MM.1S (cell line): ENCODE results near the gene IL1B.

ENCODE experiments used
- DNase-seq: peaks from one replicate; pipeline ENCODE4 v3.0.0-alpha.2; 2015
- H2AFZ ChIP-seq: fragments of 300-600 bp; sonication (generic); 2 replicates; pipeline ENCODE4 v1.6.0; 2016; ENCODE audit warnings: antibody characterized with exemption, low read length
- H3F3A ChIP-seq: fragments of 300-600 bp; sonication (generic); 2 replicates; pipeline ENCODE4 v1.6.1; 2016; ENCODE audit warnings: mild to moderate bottlenecking, antibody characterized with exemption, low read length, moderate library complexity, mixed read lengths; ENCODE audit not compliant: insufficient read depth
- H3K27ac ChIP-seq: fragments of 300-600 bp; sonication (generic); 2 replicates; pipeline ENCODE4 v1.5.1; 2016; ENCODE audit warnings: mild to moderate bottlenecking, low read length
- H3K27me3 ChIP-seq: fragments of 300-600 bp; sonication (generic); replicated peaks from 2 replicates; pipeline ENCODE4 v1.6.0; 2016; ENCODE audit warnings: low read length; ENCODE audit not compliant: insufficient read depth
- H3K36me3 ChIP-seq: fragments of 300-600 bp; sonication (generic); replicated peaks from 2 replicates; pipeline ENCODE4 v1.6.1; 2016; ENCODE audit warnings: mild to moderate bottlenecking, low read length, mixed read lengths; ENCODE audit not compliant: insufficient read depth
- H3K4me1 ChIP-seq: fragments of 300-600 bp; sonication (generic); 2 replicates; pipeline ENCODE4 v1.6.1; 2016; ENCODE audit warnings: low read length, mixed read lengths
- H3K4me2 ChIP-seq: fragments of 300-600 bp; sonication (generic); 2 replicates; pipeline ENCODE4 v1.6.0; 2016; ENCODE audit warnings: low read depth, low read length
- H3K4me3 ChIP-seq: fragments of 300-600 bp; sonication (generic); 2 replicates; pipeline ENCODE4 v1.5.1; 2016; ENCODE audit warnings: low read length, mixed read lengths
- H3K79me2 ChIP-seq: fragments of 300-600 bp; sonication (generic); 2 replicates; pipeline ENCODE4 v1.6.1; 2016; ENCODE audit warnings: mixed run types, low read length, mixed read lengths
- H3K9ac ChIP-seq: fragments of 300-600 bp; sonication (generic); 2 replicates; pipeline ENCODE4 v1.6.1; 2016; ENCODE audit warnings: low read length, mixed read lengths
- H3K9me2 ChIP-seq: fragments of 300-600 bp; sonication (generic); replicated peaks from 2 replicates; pipeline ENCODE4 v1.6.1; 2016; ENCODE audit warnings: mild to moderate bottlenecking, low read length, mixed read lengths; ENCODE audit not compliant: insufficient read depth
- H3K9me3 ChIP-seq: fragments of 300-600 bp; sonication (generic); replicated peaks from 2 replicates; pipeline ENCODE4 v1.6.1; 2016; ENCODE audit warnings: mild to moderate bottlenecking, low read length, mixed read lengths; ENCODE audit not compliant: insufficient read depth
- H4K20me1 ChIP-seq: fragments of 300-600 bp; sonication (generic); 2 replicates; pipeline ENCODE4 v1.6.1; 2016; ENCODE audit warnings: mild to moderate bottlenecking, low read length, moderate library complexity, mixed read lengths; ENCODE audit not compliant: insufficient read depth
- CTCF ChIP-seq: fragments of 300-600 bp; sonication (generic); IDR thresholded peaks from 2 replicates; pipeline ENCODE4 v1.5.1; 2016; ENCODE audit warnings: antibody characterized with exemption, low read length, mixed read lengths
- EZH2 ChIP-seq: fragments of 300-600 bp; sonication (generic); optimal IDR thresholded peaks from 2 replicates; pipeline ENCODE3; 2017; ENCODE audit warnings: low read depth, mild to moderate bottlenecking, antibody characterized with exemption, low read length, mixed read lengths
- EZH2phosphoT487 ChIP-seq: fragments of 300-600 bp; sonication (generic); IDR thresholded peaks from 2 replicates; pipeline ENCODE4 v1.6.1; 2018; ENCODE audit warnings: antibody characterized with exemption, low read length

IL1B gene

GRCh38 chr2:112876971-112877361 lies 40.4 kb upstream of the IL1B start:
- H3K9ac ChIP-seq, result no peak overlapping the region
- no peaks in the 10 kb centered on the region for H3K36me3 ChIP-seq
- no peak for TF ChIP-seq CTCF
- no peak for TF ChIP-seq EZH2
- H3K9me3 ChIP-seq, result no peaks in the 10 kb centered on the region
- DNase-seq, result no peak
- no peak overlapping the region for H3K4me3 ChIP-seq
- H2AFZ ChIP-seq, result no peak overlapping the region
- H3K79me2 ChIP-seq, result no peaks in the 10 kb centered on the region
- H3K4me2 ChIP-seq, result no peak overlapping the region
- no peaks in the 10 kb centered on the region for H3F3A ChIP-seq
- H4K20me1 ChIP-seq, result no peaks in the 10 kb centered on the region
- H3K4me1 ChIP-seq, result no peaks in the 10 kb centered on the region
- H3K27ac ChIP-seq, result no peak overlapping the region
- no peaks in the 10 kb centered on the region for H3K27me3 ChIP-seq
- H3K9me2 ChIP-seq, result no peaks in the 10 kb centered on the region

DNA sequence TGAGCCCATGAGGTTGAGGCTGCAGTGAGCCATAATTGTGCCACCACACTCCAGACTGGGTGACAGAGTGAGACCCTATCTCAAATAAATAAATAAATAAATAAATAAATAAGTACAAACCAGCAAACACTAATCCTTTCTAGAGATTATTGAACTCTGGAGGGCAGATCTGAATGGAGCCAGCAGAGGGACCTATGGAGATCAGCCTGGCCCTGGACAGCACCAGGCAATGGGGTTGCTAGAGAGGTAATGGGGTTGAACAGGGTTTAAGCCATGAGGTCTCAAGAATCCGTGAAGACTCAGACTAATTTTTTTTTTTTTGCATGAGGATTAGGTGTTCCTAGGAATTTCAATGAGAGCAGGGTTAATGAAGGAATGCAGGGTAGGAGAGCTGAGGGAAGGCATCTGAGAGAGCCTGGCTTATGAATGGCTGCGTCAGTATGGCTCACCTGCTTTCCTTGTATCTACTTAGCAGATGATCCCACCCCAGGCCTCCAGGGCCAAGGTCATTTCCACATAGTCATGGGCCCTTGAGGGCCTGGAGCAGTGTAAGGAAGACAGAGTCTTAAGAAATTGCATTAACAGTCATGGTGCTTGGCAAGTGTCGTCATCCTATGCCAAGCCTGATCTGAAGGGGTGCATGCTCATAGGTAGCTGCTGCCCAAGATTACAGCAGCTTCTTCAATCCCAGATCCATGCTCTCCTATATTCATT lies 39.8 kb upstream of the IL1B start:
- Histone ChIP-seq H3F3A (no peaks in the 10 kb centered on the region), H3K9me3 (no peaks in the 10 kb centered on the region), H3K79me2 (no peaks in the 10 kb centered on the region), H3K4me2 (no peak overlapping the region), H3K4me3 (no peak overlapping the region), H3K9ac (no peak overlapping the region), H3K4me1 (no peaks in the 10 kb centered on the region), H3K36me3 (no peaks in the 10 kb centered on the region), H3K9me2 (no peaks in the 10 kb centered on the region), H3K27ac (no peak overlapping the region), H2AFZ (no peak overlapping the region), H3K27me3 (no peaks in the 10 kb centered on the region), H4K20me1 (no peaks in the 10 kb centered on the region)
- TF ChIP-seq EZH2phosphoT487, result no peak
- TF ChIP-seq EZH2, result no peak
- DNase-seq, result no peak

GRCh38 chr2:112870841-112871835 lies 34.6 kb upstream of the IL1B start:
- Histone ChIP-seq H3K9me2 (no peaks in the 10 kb centered on the region), H3K4me3 (no peak overlapping the region), H3K27me3 (no peaks in the 10 kb centered on the region), H3K27ac (no peak overlapping the region), H3F3A (no peaks in the 10 kb centered on the region), H3K9me3 (no peaks in the 10 kb centered on the region), H3K4me2 (no peak overlapping the region), H3K36me3 (no peaks in the 10 kb centered on the region), H3K9ac (no peak overlapping the region), H3K4me1 (no peaks in the 10 kb centered on the region), H4K20me1 (no peaks in the 10 kb centered on the region), H2AFZ (no peak overlapping the region), H3K79me2 (no peaks in the 10 kb centered on the region)
- no peak for DNase-seq
- TF ChIP-seq CTCF (no peak), EZH2 (no peak), EZH2phosphoT487 (no peak)
